H1 (cell line): ENCODE results near the gene SSC5D. TPM values are rescaled to one million over a fixed set of nuclear protein-coding genes. Genes with fewer than 3 reads are reported as not detected.

Experiments
- CTCF ChIA-PET: fragments of 300-600 bp; sonication (Branson Sonifier 250); formaldehyde crosslinking; loops from one replicate; lab custom pipeline; 2021; ENCODE audit not compliant: partially characterized antibody; lab: Charles Lee
- POLR2A ChIA-PET: fragments of 300-600 bp; sonication (Branson Sonifier 250); formaldehyde crosslinking; loops from one replicate; lab custom pipeline; 2021; ENCODE audit warnings: inconsistent platforms; ENCODE audit not compliant: partially characterized antibody; lab: Charles Lee
- DNase-seq, 2 experiments: peaks; one replicate each; pipeline versions ENCODE4 v3.0.0 to v3.0.0-alpha.2; 2010 to 2022; ENCODE audit warnings: low spot score in 2 of 2, low read depth in 1 of 2, mixed read lengths in 1 of 2
- FAIRE-seq: peaks from 2 replicates; lab custom pipeline; 2011; peaks lifted over from hg19 to GRCh38; lab: Jason Lieb, UNC
- H2AFZ ChIP-seq: 2 replicates; pipeline ENCODE4 v1.8.1; 2012; ENCODE audit warnings: low read length, inconsistent platforms
- H2AK5ac ChIP-seq: 2 replicates; pipeline ENCODE4 v1.6.1; 2013; ENCODE audit warnings: low read depth, low read length
- H2BK120ac ChIP-seq: replicated peaks from 2 replicates; pipeline ENCODE3; 2013; ENCODE audit warnings: low read depth, low read length, inconsistent platforms
- H2BK12ac ChIP-seq: 2 replicates; pipeline ENCODE4 v1.6.1; 2013; ENCODE audit warnings: low read depth, low read length
- H2BK15ac ChIP-seq: 2 replicates; pipeline ENCODE4 v1.6.1; 2013; ENCODE audit warnings: low read length
- H2BK20ac ChIP-seq: 2 replicates; pipeline ENCODE4 v1.6.1; 2013; ENCODE audit warnings: low read length
- H2BK5ac ChIP-seq: 2 replicates; pipeline ENCODE4 v1.6.1; 2013; ENCODE audit warnings: low read depth, low read length
- H3K14ac ChIP-seq: 2 replicates; pipeline ENCODE4 v1.6.1; 2013; ENCODE audit warnings: inconsistent platforms; ENCODE audit not compliant: insufficient read length
- H3K18ac ChIP-seq: 2 replicates; pipeline ENCODE4 v1.6.1; 2013; ENCODE audit warnings: low read length; ENCODE audit errors: extremely low read depth
- H3K23ac ChIP-seq: 2 replicates; pipeline ENCODE4 v1.6.1; 2013; ENCODE audit warnings: inconsistent platforms; ENCODE audit not compliant: insufficient read length
- H3K23me2 ChIP-seq: 2 replicates; pipeline ENCODE4 v1.6.1; 2013; ENCODE audit warnings: low read depth, low read length
- H3K27ac ChIP-seq: 2 replicates; pipeline ENCODE4 v1.6.1; 2011; ENCODE audit warnings: low read depth, low read length, inconsistent platforms
- H3K27me3 ChIP-seq, 4 experiments: replicated peaks in 1 of 4; 1 replicate in 1 of 4; 2 replicates in 3 of 4; pipeline versions ENCODE4 v1.6.1 to v1.8.1; 2011 to 2013; ENCODE audit warnings: low read length in 3 of 4, mild to moderate bottlenecking in 3 of 4, inconsistent platforms in 2 of 4, mixed read lengths in 2 of 4, moderate library complexity in 1 of 4; ENCODE audit not compliant: control insufficient read depth in 3 of 4, insufficient read depth in 3 of 4; ENCODE audit errors: extremely low read depth in 1 of 4
- H3K36me3 ChIP-seq, 4 experiments: 2 replicates each; pipeline versions ENCODE4 v1.6.1 to v1.8.1; 2011 to 2013; ENCODE audit warnings: mild to moderate bottlenecking in 4 of 4, low read length in 3 of 4, moderate library complexity in 2 of 4, control low read depth in 1 of 4, inconsistent platforms in 1 of 4; ENCODE audit not compliant: insufficient read depth in 4 of 4, control insufficient read depth in 2 of 4
- H3K4ac ChIP-seq: replicated peaks from 2 replicates; pipeline ENCODE3; 2013; ENCODE audit warnings: low read length, low read depth, mixed read lengths, inconsistent platforms; ENCODE audit not compliant: insufficient read length
- H3K4me1 ChIP-seq, 4 experiments: replicated peaks in 1 of 4; 1 replicate in 1 of 4; 2 replicates in 3 of 4; pipeline versions ENCODE4 v1.6.1 to v1.8.1; 2011 to 2013; ENCODE audit warnings: low read length in 3 of 4, inconsistent platforms in 2 of 4, mixed read lengths in 1 of 4; ENCODE audit not compliant: insufficient read depth in 4 of 4, control insufficient read depth in 3 of 4
- H3K4me2 ChIP-seq, 2 experiments: 2 replicates each; pipeline versions ENCODE4 v1.6.1 to v1.8.1; 2011 to 2013; ENCODE audit warnings: low read depth in 2 of 2, low read length in 2 of 2, control low read depth in 1 of 2, inconsistent platforms in 1 of 2, mild to moderate bottlenecking in 1 of 2; ENCODE audit not compliant: insufficient read depth in 1 of 2
- H3K4me3 ChIP-seq, 4 experiments: fragments of 200-600, 300-600 bp in 1 of 4; sonication (generic), shearing (Covaris generic), sonication (Bioruptor Twin) in 1 of 4; 2 replicates each; pipeline versions ENCODE4 v1.5.1 to v1.8.1; 2011 to 2016; ENCODE audit warnings: low read length in 4 of 4, low read depth in 3 of 4, control low read depth in 2 of 4, inconsistent platforms in 2 of 4, mild to moderate bottlenecking in 2 of 4, mixed read lengths in 1 of 4, moderate library complexity in 1 of 4; ENCODE audit not compliant: insufficient read depth in 2 of 4; ENCODE audit errors: extremely low read depth in 1 of 4
- H3K56ac ChIP-seq: replicated peaks from 2 replicates; pipeline ENCODE3; 2013; ENCODE audit warnings: low read depth, mild to moderate bottlenecking, mixed read lengths, low read length, inconsistent platforms; ENCODE audit not compliant: insufficient read length
- H3K79me1 ChIP-seq: 2 replicates; pipeline ENCODE4 v1.6.1; 2013; ENCODE audit warnings: low read depth, low read length, control low read depth
- H3K79me2 ChIP-seq, 2 experiments: 2 replicates each; pipeline versions ENCODE4 v1.6.1 to v1.8.1; 2012 to 2013; ENCODE audit warnings: low read length in 2 of 2, mild to moderate bottlenecking in 2 of 2, inconsistent platforms in 1 of 2; ENCODE audit not compliant: insufficient read depth in 2 of 2, control insufficient read depth in 1 of 2
- H3K9ac ChIP-seq, 4 experiments: replicated peaks in 1 of 4; 1 replicate in 1 of 4; 2 replicates in 3 of 4; pipeline versions ENCODE4 v1.6.1 to v1.8.1; 2011 to 2013; ENCODE audit warnings: low read depth in 3 of 4, low read length in 3 of 4, control low read depth in 2 of 4, mild to moderate bottlenecking in 2 of 4, moderate library complexity in 2 of 4, inconsistent platforms in 1 of 4; ENCODE audit errors: extremely low read depth in 1 of 4
- H3K9me3 ChIP-seq, 2 experiments: 2 replicates each; pipeline versions ENCODE4 v1.6.1 to v1.8.1; 2012 to 2013; ENCODE audit warnings: mild to moderate bottlenecking in 2 of 2, moderate library complexity in 2 of 2, control low read depth in 1 of 2, inconsistent platforms in 1 of 2, low read depth in 1 of 2, low read length in 1 of 2, mixed read lengths in 1 of 2; ENCODE audit not compliant: insufficient read depth in 2 of 2
- H4K20me1 ChIP-seq, 2 experiments: replicated peaks in 1 of 2; 2 replicates each; pipeline versions ENCODE3 to v1.8.1; 2011 to 2013; ENCODE audit warnings: inconsistent platforms in 2 of 2, low read length in 2 of 2, mild to moderate bottlenecking in 1 of 2; ENCODE audit not compliant: insufficient read depth in 2 of 2, control insufficient read depth in 1 of 2
- H4K5ac ChIP-seq: 2 replicates; pipeline ENCODE4 v1.6.1; 2013; ENCODE audit warnings: low read length, low read depth, mixed read lengths, inconsistent platforms; ENCODE audit not compliant: insufficient read length
- H4K8ac ChIP-seq: 2 replicates; pipeline ENCODE4 v1.8.0; 2013; ENCODE audit warnings: mild to moderate bottlenecking, moderate library complexity, low read length, inconsistent platforms; ENCODE audit not compliant: insufficient read depth; ENCODE audit errors: extremely low read depth
- H4K91ac ChIP-seq: replicated peaks from 2 replicates; pipeline ENCODE3; 2013; ENCODE audit warnings: low read length, mixed read lengths, inconsistent platforms; ENCODE audit not compliant: insufficient read length
- BCL11A ChIP-seq, 2 experiments: IDR thresholded peaks; one replicate each; pipeline ENCODE4 v1.6.1; 2011; ENCODE audit warnings: low read depth in 2 of 2, low read length in 2 of 2, mild to moderate bottlenecking in 2 of 2
- CHD1 ChIP-seq: IDR thresholded peaks from 2 replicates; pipeline ENCODE4 v1.6.1; 2012; ENCODE audit warnings: low read depth, low read length, improper control_type of control experiment
- CREB1 ChIP-seq: IDR thresholded peaks from 2 replicates; pipeline ENCODE4 v1.6.1; 2012; ENCODE audit warnings: inconsistent platforms
- E2F6 ChIP-seq: IDR thresholded peaks from 2 replicates; pipeline ENCODE4 v1.6.1; 2012; ENCODE audit warnings: inconsistent platforms
- EZH2 ChIP-seq: fragments of 200-600 bp; sonication (generic); IDR thresholded peaks from 2 replicates; pipeline ENCODE4 v1.7.1; 2012; ENCODE audit warnings: low read depth, mild to moderate bottlenecking, moderate library complexity, low read length, inconsistent platforms; ENCODE audit not compliant: severe bottlenecking
- KDM1A ChIP-seq: fragments of 200-600, 300-600 bp; sonication (generic); IDR thresholded peaks from 2 replicates; pipeline ENCODE4 v1.7.1; 2016; ENCODE audit warnings: mild to moderate bottlenecking, low read length, borderline replicate concordance
- NANOG ChIP-seq: IDR thresholded peaks from 2 replicates; pipeline ENCODE4 v1.6.1; 2011; ENCODE audit warnings: low read length, low read depth, mild to moderate bottlenecking, inconsistent platforms; ENCODE audit not compliant: insufficient read depth, poor library complexity, severe bottlenecking
- POLR2A ChIP-seq, 2 experiments: IDR thresholded peaks; 1 replicate in 1 of 2; 2 replicates in 1 of 2; pipeline ENCODE4 v1.6.1; 2011; ENCODE audit warnings: low read depth in 2 of 2, low read length in 2 of 2, mild to moderate bottlenecking in 2 of 2; ENCODE audit errors: control extremely low read depth in 1 of 2
- SIRT6 ChIP-seq: IDR thresholded peaks from one replicate; pipeline ENCODE4 v1.7.1; 2012; ENCODE audit warnings: low read length, inconsistent platforms
- SP4 ChIP-seq: IDR thresholded peaks from 2 replicates; pipeline ENCODE4 v1.6.1; 2012; ENCODE audit warnings: low read length, inconsistent platforms
- TEAD4 ChIP-seq: IDR thresholded peaks from 2 replicates; pipeline ENCODE4 v1.6.1; 2012; ENCODE audit warnings: low read depth, low read length, inconsistent platforms, mixed read lengths
- ZNF274 ChIP-seq: IDR thresholded peaks from 2 replicates; pipeline ENCODE4 v1.7.0; 2012; ENCODE audit warnings: low read length, borderline replicate concordance; ENCODE audit errors: extremely low read depth
- WGBS, 2 experiments: shearing (Covaris generic) in 1 of 2; methylation state at CpG; one replicate each; pipeline versions ENCODE4 v1.1.6 to v1.1.7; 2013 to 2015; ENCODE audit warnings: low lambda C conversion rate in 2 of 2, mixed read lengths in 2 of 2, inconsistent platforms in 1 of 2, low coverage in 1 of 2, missing lambda C conversion rate in 1 of 2; ENCODE audit not compliant: insufficient replicate concordance in 2 of 2, insufficient coverage in 1 of 2, insufficient read length in 1 of 2; ENCODE audit errors: extremely low coverage in 1 of 2, missing lambda C conversion rate in 1 of 2; 5-methylcytosine and 5-hydroxymethylcytosine counted together
- polyA plus RNA-seq, 7 experiments: library from polyadenylated mRNA; depleted of rRNA in 3 of 7; stranded (reverse) in 5 of 7; unstranded in 2 of 7; fragments of >200 nt in 5 of 7; fragments of 200-250 nt in 2 of 7; gene quantifications; 1 replicate in 5 of 7; 2 replicates in 1 of 7; 4 replicates in 1 of 7; pipeline versions ENCODE4 v1.2.1 to v1.2.3, GENCODE V29; 2011 to 2013; ENCODE audit warnings: missing spikeins in 2 of 7, mixed read lengths in 2 of 7
- total RNA-seq: library from RNA; stranded (reverse); fragmentation: NEBNext Ultra II Directional; extraction: Animal tissue kit (Norgen Biotek cat#: 25700); gene quantifications from 2 replicates; pipeline ENCODE4 v1.2.1, GENCODE V29; 2021

Gene SSC5D
- total and polyA plus RNA-seq, 2 of the 8 experiments (the other 6 are each of a cell fraction or from before 2014, with no cell fraction given), result 0.39 to 1.7 TPM

GRCh38 chr19:55479045-55479444, 9.2 kb upstream of the SSC5D start:
- peaks cover 0 to 3% of the 10 kb centered on the region in 2 experiments for H4K20me1 ChIP-seq
- no peak overlapping the region for H3K18ac ChIP-seq
- H3K14ac ChIP-seq, result no peak overlapping the region
- H3K9ac ChIP-seq, result no peak overlapping the region
- H3K4me1 ChIP-seq, result peaks cover 0 to 15% (median 8%) of the 10 kb centered on the region in 4 experiments; a peak in 5 of 7 replicates
- 86% methylated on average over 17 of the region's 17 CpGs; no CpG with 5 or more reads in 1 of the 2 experiments for WGBS, 2 experiments
- peaks cover 0 to 18% of the 10 kb centered on the region in 2 experiments; a peak in 2 of 4 replicates for H3K79me2 ChIP-seq
- no peak overlapping the region for H2AK5ac ChIP-seq
- no peak overlapping the region for H3K4me3 ChIP-seq
- H2BK120ac ChIP-seq, result no peak overlapping the region
- no peak overlapping the region for H4K91ac ChIP-seq
- ChIA-PET CTCF (interaction anchor here (1.3 to 5.5 kb wide), 4 partner anchors 12 to 178 kb away, joined by 3 to 31 read pairs (median 16); no protein-coding TSS in a partner anchor), POLR2A (interaction anchor here (0.9 to 7.6 kb wide), 7 partner anchors 11 to 80 kb away, joined by 3 to 57 read pairs (median 3); partner anchors contain the start of gene SSC5D)
- no peak overlapping the region for H2BK12ac ChIP-seq
- peaks cover 3% of the 10 kb centered on the region for H3K23me2 ChIP-seq
- H3K23ac ChIP-seq, result no peak overlapping the region
- H4K5ac ChIP-seq, result no peak overlapping the region
- H3K56ac ChIP-seq, result no peak overlapping the region
- H3K36me3 ChIP-seq, result peaks cover 0 to 10% (median 0%) of the 10 kb centered on the region in 4 experiments; a peak in 2 of 8 replicates
- no peak overlapping the region for H3K4ac ChIP-seq
- no peaks in the 10 kb centered on the region; a peak in 2 of 7 replicates for H3K27me3 ChIP-seq
- H3K4me2 ChIP-seq, result no peak overlapping the region
- no peak overlapping the region for H3K27ac ChIP-seq
- FAIRE-seq (no peak), DNase-seq (no peak)
- H3K79me1 ChIP-seq, result peaks cover 11% of the 10 kb centered on the region
- no peaks in the 10 kb centered on the region for H3K9me3 ChIP-seq
- H2BK15ac ChIP-seq, result no peak overlapping the region
- H4K8ac ChIP-seq, result peak overlapping the region; percentile 69; the same call in 1 of the 2 replicates
- H2BK20ac ChIP-seq, result no peak overlapping the region
- no peak overlapping the region for H2AFZ ChIP-seq
- TF ChIP-seq CHD1 (no peak), E2F6 (no peak), ZNF274 (no peak), BCL11A (IDR thresholded peaks at IDR 0.05; ENCODE audit: low read depth in 2 of 2, low read length in 2 of 2) (no peak), SIRT6 (no peak), TEAD4 (no peak), CREB1 (no peak), NANOG (no peak), SP4 (no peak), KDM1A (no peak), EZH2 (no peak), POLR2A (IDR thresholded peaks at IDR 0.05; ENCODE audit: control extremely low read depth in 1 of 2, low read depth in 2 of 2, low read length in 2 of 2) (no peak)
- TF ChIP-seq, all 59 proteins: peak for 0
- H2BK5ac ChIP-seq, result no peak overlapping the region
